ENCODE measurements around the gene MEGF11. TPM values are rescaled to one million over a fixed set of nuclear protein-coding genes. Genes with fewer than 3 reads are reported as not detected.

Gene MEGF11
- total RNA-seq, 1 donor from 2014 or later: not detected

DNA sequence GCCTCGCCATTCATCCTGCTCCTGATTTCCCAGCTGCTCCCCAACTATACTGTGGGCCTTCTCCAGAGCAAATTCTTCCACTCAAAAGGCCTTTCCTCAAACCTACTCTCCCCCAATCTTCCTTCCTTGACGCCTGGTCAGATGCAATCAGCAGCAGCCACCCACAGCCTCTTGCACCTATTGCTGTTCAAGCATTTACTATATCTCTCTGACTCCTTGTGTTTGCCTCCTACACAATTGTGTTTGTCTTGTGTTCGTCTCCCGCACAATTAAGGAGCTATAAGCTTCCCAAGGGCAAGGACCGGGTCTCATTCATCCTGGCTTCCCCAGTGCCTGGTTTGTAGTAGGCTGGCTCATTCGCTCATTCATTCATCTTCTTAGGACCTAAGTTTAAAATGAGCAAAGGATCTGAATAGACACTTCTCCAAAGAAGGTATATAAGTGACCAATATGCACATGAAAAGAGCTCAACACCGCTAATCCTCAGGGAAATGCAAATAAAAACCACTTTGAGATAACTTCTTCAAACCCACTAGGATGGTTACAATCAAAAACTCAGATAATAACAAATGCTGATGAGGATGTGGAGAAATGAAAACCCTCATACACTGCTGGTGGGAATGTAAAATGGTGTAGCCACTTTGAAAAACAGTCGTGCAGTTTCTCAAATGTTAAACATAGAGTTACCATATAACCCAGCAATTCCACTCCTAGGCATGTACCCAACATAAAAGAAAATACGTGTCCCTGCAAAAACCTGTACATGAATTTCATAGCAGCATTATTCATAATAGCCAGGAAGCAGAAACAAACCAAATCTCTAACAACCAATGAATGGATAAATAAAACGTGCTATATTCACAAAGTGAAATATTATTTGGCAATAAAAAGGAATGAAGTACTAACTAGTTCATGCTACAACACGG, 31.0 kb downstream of the MEGF11 start:
- ATAC-seq (ENCODE audit: low read depth): no peak
- no peaks in the 10 kb centered on the region for H3K9me3 Mint-ChIP-seq
- intact Hi-C loops (cut with micrococcal nuclease): no loop called here
- DNase-seq: no peak
- no peaks in the 10 kb centered on the region for H3K4me1 Mint-ChIP-seq
- POLR2A ChIA-PET: no interaction called here
- H3K27me3 Mint-ChIP-seq: peaks cover 6% of the 10 kb centered on the region
- TF ChIP-seq, protein P1, sequence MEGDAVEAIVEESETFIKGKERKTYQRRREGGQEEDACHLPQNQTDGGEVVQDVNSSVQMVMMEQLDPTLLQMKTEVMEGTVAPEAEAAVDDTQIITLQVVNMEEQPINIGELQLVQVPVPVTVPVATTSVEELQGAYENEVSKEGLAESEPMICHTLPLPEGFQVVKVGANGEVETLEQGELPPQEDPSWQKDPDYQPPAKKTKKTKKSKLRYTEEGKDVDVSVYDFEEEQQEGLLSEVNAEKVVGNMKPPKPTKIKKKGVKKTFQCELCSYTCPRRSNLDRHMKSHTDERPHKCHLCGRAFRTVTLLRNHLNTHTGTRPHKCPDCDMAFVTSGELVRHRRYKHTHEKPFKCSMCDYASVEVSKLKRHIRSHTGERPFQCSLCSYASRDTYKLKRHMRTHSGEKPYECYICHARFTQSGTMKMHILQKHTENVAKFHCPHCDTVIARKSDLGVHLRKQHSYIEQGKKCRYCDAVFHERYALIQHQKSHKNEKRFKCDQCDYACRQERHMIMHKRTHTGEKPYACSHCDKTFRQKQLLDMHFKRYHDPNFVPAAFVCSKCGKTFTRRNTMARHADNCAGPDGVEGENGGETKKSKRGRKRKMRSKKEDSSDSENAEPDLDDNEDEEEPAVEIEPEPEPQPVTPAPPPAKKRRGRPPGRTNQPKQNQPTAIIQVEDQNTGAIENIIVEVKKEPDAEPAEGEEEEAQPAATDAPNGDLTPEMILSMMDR (IDR thresholded peaks at IDR 0.05): no peak
- no peak overlapping the region for H3K27ac Mint-ChIP-seq
- CTCF ChIA-PET: no interaction called here
- no peak overlapping the region for H3K4me3 Mint-ChIP-seq
- H3K36me3 Mint-ChIP-seq (ENCODE audit: low read depth): no peaks in the 10 kb centered on the region

DNA sequence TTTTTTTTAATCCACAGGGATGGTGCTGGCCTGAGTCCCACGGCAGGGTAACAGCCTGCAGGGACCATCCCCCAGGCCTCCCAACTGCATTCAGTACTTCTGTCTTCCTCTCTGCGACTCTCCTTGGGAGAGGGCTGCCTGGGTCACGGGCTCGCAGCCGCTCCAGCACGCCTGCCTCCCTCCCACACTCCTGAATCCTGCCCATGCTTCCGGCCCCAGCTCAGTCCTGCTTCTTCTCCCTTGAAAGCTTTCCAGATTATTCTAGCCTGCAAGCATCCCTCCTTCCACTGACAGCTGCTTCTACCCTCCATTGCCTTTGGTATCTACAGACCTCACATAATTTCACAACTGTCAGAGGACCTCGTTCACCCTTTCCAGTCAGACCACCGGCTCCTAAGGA, 32.4 kb downstream of the MEGF11 start:
- TF ChIP-seq, protein P1 (IDR thresholded peaks at IDR 0.05): no peak
- H3K9me3 Mint-ChIP-seq: no peaks in the 10 kb centered on the region
- no peaks in the 10 kb centered on the region for H3K4me1 Mint-ChIP-seq
- H3K27ac Mint-ChIP-seq: no peak overlapping the region
- ATAC-seq (ENCODE audit: low read depth): no peak
- CTCF ChIA-PET: no interaction called here
- intact Hi-C loops (cut with micrococcal nuclease): no loop called here
- POLR2A ChIA-PET: no interaction called here
- H3K4me3 Mint-ChIP-seq: no peak overlapping the region
- no peaks in the 10 kb centered on the region for H3K36me3 Mint-ChIP-seq (ENCODE audit: low read depth)
- peaks cover 6% of the 10 kb centered on the region for H3K27me3 Mint-ChIP-seq
- no peak for DNase-seq

DNA sequence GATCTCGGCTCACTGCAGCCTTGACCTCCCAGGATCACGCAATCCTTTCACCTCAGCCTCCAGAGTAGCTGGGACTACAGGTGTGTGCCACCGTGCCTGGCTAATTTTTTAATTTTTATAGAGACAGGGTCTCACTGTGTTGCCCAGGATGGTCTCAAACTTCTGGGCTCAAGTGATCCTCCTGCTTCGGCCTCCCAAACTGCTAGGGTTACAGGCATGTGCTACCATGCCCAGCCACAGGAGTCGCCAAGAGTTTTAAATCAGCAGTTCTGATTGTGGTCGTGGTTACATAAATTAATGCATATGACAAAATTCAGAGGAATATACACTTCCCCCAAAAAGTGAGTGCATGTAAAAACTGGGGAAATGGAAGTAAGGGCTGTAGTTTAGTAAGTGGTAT, 32.9 kb downstream of the MEGF11 start:
- Mint-ChIP-seq H3K27ac (no peak overlapping the region), H3K9me3 (no peaks in the 10 kb centered on the region), H3K4me3 (no peak overlapping the region), H3K36me3 (ENCODE audit: low read depth) (no peaks in the 10 kb centered on the region), H3K27me3 (peaks cover 6% of the 10 kb centered on the region), H3K4me1 (no peaks in the 10 kb centered on the region)
- CTCF ChIA-PET: no interaction called here
- no peak for DNase-seq
- POLR2A ChIA-PET: no interaction called here
- ATAC-seq (ENCODE audit: low read depth): no peak
- intact Hi-C loops (cut with micrococcal nuclease): no loop called here
- TF ChIP-seq, protein P1 (IDR thresholded peaks at IDR 0.05): no peak

DNA sequence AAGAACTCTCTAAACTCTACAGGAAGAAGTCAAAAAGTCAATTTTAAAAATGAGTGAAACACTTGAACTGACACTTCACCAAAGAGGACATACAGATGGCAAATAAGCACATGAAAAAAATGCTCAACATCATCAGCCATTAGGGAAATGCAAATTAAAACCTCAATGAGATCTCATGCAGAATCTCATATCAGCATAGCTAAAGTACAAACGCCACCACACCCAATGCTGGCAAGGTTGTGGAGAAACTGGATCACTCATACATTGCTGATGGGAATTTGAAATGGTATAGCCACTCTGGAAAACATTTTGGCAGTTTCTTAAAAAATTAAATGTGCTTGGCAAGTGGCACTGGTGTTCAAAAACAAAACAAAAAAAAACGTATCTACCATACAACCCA, 34.2 kb downstream of the MEGF11 start:
- CTCF ChIA-PET: no interaction called here
- Mint-ChIP-seq H3K27me3 (peaks cover 8% of the 10 kb centered on the region), H3K9me3 (no peaks in the 10 kb centered on the region), H3K4me3 (no peak overlapping the region), H3K36me3 (ENCODE audit: low read depth) (no peaks in the 10 kb centered on the region), H3K27ac (no peak overlapping the region), H3K4me1 (no peaks in the 10 kb centered on the region)
- TF ChIP-seq, protein P1 (IDR thresholded peaks at IDR 0.05): no peak
- intact Hi-C loops (cut with micrococcal nuclease): no loop called here
- DNase-seq (no peak), ATAC-seq (ENCODE audit: low read depth) (no peak)
- POLR2A ChIA-PET: no interaction called here

DNA sequence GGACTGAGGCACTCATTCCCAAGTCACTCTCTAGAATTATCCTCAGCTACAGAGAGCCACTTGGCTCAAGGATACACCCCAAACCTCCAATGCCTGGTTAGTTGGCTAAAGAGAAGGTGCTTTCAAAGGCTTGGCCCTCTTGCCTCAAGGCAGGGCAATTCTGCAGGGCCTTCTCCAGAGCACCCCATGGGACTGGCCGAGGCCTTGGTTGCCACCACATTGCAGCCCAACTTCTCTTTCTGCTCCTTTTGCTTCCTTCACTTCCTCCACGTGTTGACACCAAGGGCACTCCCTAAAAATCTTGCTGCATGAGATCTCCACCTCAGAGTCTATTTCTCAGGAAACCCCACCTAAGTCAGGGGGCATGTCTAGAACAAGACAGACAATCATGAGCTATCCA, 36.7 kb downstream of the MEGF11 start:
- Mint-ChIP-seq H3K9me3 (no peaks in the 10 kb centered on the region), H3K27me3 (peaks cover 9% of the 10 kb centered on the region), H3K4me3 (no peak overlapping the region), H3K27ac (no peak overlapping the region), H3K36me3 (ENCODE audit: low read depth) (no peaks in the 10 kb centered on the region), H3K4me1 (no peaks in the 10 kb centered on the region)
- TF ChIP-seq, protein P1 (IDR thresholded peaks at IDR 0.05): no peak
- ATAC-seq (ENCODE audit: low read depth) (no peak), DNase-seq (no peak)
- intact Hi-C loops (cut with micrococcal nuclease): no loop called here
- POLR2A ChIA-PET: no interaction called here
- CTCF ChIA-PET: no interaction called here
